ENCODE measurements around the gene PRDM10.
"Not testable (repeated sequence)": the region's sequence is repeated elsewhere in the genome, so short reads cannot be mapped to it uniquely, and the experiment has no call there.

Gene PRDM10

DNA sequence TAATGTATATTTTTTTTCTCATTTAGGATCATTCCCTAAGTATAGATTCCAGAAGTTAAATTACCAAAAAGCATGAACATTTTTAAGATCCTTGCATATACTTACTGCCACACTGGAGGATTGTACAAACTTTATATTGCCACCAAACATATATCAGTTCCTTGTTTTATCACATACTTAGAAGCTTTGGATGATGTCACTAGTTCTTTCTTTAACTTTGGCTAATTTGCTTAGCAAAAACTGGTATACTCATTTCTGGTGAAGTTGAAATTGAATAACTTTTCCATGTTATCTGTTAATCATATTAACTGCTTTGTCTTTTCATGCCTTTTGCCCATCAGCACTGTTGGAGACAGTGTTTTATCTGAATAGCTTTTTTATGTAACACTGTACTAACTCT is 31.6 kb upstream of the PRDM10 start:
- H3K4me2 ChIP-seq: no peak overlapping the region
- H3K4me1 ChIP-seq: no peaks in the 10 kb centered on the region
- H3K27ac ChIP-seq: no peak overlapping the region
- TF ChIP-seq Cebpa-rat (IDR thresholded peaks at IDR 0.05): no peak
- H3K4me3 ChIP-seq: no peak overlapping the region
- no peaks in the 10 kb centered on the region for H3K9me3 ChIP-seq
- no peaks in the 10 kb centered on the region for H4K20me1 ChIP-seq
- H3K9ac ChIP-seq: no peak overlapping the region
- no peaks in the 10 kb centered on the region for H3K27me3 ChIP-seq
- no peaks in the 10 kb centered on the region for H3K36me3 ChIP-seq

DNA sequence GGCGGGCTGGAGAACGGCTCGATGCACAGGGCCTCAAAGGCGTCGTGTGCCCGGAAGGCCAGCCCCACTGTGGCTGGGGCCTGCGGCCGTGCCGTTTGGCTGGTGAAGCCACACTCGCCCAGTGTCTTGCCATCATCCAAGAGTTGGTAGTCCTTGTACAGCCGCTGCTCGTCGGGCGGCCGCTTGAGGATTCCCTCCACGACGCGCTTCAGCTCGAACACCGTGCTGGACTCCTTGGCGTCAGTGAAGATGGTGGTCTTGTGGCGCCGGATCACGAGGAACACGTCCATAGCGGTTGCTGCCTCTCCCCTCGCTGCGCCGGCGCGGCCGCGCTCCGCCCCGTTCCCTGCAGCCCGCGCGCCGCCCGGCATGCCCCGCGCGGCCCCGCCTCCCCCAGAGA is 30.3 kb upstream of the PRDM10 start:
- H3K4me2 ChIP-seq: no peak overlapping the region
- no peaks in the 10 kb centered on the region for H3K27me3 ChIP-seq
- H3K27ac ChIP-seq: no peak overlapping the region
- no peaks in the 10 kb centered on the region for H3K4me1 ChIP-seq
- H3K36me3 ChIP-seq: no peaks in the 10 kb centered on the region
- no peak overlapping the region for H3K9ac ChIP-seq
- no peak for TF ChIP-seq Cebpa-rat (IDR thresholded peaks at IDR 0.05)
- no peak overlapping the region for H3K4me3 ChIP-seq
- H3K9me3 ChIP-seq: no peaks in the 10 kb centered on the region
- H4K20me1 ChIP-seq: no peaks in the 10 kb centered on the region

DNA sequence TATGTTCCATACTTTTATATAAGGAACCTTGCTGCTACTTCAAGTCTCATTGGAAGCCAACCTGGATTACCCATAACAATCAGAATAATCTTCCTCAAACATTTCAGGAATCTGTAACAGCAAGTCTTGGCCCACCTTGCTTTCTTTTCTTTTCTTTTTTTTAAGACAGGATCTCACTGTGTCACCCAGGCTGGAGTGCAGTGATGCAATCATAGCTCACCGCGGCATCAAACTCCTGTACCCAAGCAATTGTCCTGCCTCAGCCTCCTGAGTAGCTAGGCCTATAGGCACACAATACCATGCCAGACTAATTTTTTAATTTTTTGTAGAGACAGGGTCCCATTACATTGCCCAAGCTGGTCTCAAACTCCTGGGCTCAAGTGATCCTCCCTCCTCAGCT is 29.3 kb upstream of the PRDM10 start:
- no peak overlapping the region for H3K27ac ChIP-seq
- no peak overlapping the region for H3K4me3 ChIP-seq
- no peaks in the 10 kb centered on the region for H3K27me3 ChIP-seq
- no peaks in the 10 kb centered on the region for H3K9me3 ChIP-seq
- H3K36me3 ChIP-seq: no peaks in the 10 kb centered on the region
- no peak overlapping the region for H3K9ac ChIP-seq
- no peak for TF ChIP-seq Cebpa-rat (IDR thresholded peaks at IDR 0.05)
- no peak overlapping the region for H3K4me2 ChIP-seq
- no peaks in the 10 kb centered on the region for H4K20me1 ChIP-seq
- no peaks in the 10 kb centered on the region for H3K4me1 ChIP-seq

DNA sequence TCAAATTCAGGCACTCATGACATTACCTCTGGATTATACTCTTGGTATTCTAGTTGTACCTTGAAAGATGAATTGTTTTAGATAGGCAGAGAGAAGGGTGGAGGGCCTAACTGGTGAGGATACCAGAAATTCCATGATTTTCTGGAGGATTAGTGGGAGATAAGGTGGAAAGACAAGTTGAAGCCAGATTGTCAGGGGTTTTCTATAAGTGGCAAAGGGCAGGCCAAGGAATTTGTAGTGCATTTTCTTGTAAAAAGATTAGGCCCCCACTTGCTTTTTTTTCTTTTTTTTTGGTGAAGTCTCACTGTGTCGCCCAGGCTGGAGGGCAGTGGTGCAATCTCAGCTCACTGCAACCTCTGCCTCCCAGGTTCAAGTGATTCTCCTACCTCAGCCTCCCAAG is 28.4 kb upstream of the PRDM10 start:
- no peaks in the 10 kb centered on the region for H3K36me3 ChIP-seq
- no peaks in the 10 kb centered on the region for H4K20me1 ChIP-seq
- H3K27ac ChIP-seq: no peak overlapping the region
- no peaks in the 10 kb centered on the region for H3K27me3 ChIP-seq
- H3K9ac ChIP-seq: no peak overlapping the region
- no peak overlapping the region for H3K4me3 ChIP-seq
- no peaks in the 10 kb centered on the region for H3K4me1 ChIP-seq
- no peak overlapping the region for H3K4me2 ChIP-seq
- no peaks in the 10 kb centered on the region for H3K9me3 ChIP-seq
- no peak for TF ChIP-seq Cebpa-rat (IDR thresholded peaks at IDR 0.05)

DNA sequence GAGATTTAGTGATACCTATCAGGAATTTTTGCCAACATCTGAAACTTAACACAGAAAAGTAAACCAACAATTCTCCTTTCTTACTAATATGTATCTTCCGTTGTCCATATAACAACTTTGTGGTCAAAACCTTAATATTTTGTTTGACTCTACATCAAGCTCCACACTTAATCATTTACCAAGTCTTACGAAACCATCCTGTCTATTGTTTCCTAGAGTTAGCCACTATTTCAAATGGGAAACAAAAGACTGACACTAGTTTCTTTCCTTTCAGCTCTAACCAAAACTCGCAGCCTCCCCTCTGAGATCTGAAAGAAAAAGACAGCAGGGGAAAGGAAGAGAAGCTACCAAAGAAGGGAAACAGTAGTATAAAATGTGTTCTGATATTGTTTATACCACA is 26.5 kb upstream of the PRDM10 start:
- Histone ChIP-seq H3K9ac (no peak overlapping the region), H3K4me3 (no peak overlapping the region), H3K9me3 (no peaks in the 10 kb centered on the region), H4K20me1 (no peaks in the 10 kb centered on the region), H3K27ac (no peak overlapping the region), H3K36me3 (no peaks in the 10 kb centered on the region), H3K4me2 (no peak overlapping the region), H3K4me1 (peaks cover 6% of the 10 kb centered on the region), H3K27me3 (0 out of 2 replicates have a peak, but pooled peaks cover 3% of the 10 kb centered on the region)
- no peak for TF ChIP-seq Cebpa-rat (IDR thresholded peaks at IDR 0.05)

DNA sequence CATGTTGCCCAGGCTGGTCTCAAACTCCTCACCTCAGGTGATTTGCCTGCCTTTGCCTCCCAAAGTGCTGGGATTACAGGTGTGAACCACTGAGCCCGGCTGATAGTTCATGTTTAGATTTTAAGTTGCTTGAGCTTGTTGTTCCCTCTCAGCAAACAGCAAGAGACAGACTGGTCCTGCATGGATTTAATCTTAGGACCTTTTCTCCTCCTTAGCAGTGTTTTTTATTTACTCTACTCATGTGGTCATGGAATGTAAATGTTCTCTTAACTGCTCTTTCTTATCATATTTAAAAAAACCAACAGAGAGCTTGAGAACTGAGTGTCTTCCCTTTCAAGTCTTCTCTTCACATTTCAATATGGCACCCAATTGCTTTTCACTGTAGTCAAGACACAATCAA is 22.7 kb upstream of the PRDM10 start:
- peaks cover 27% of the 10 kb centered on the region for H3K4me1 ChIP-seq
- no peak for TF ChIP-seq Cebpa-rat (IDR thresholded peaks at IDR 0.05)
- H3K4me2 ChIP-seq: no peak overlapping the region
- H3K4me3 ChIP-seq: no peak overlapping the region
- peaks cover 9% of the 10 kb centered on the region for H4K20me1 ChIP-seq
- peaks cover 8% of the 10 kb centered on the region for H3K9me3 ChIP-seq
- no peak overlapping the region for H3K9ac ChIP-seq
- no peak overlapping the region for H3K27ac ChIP-seq
- 0 out of 2 replicates have a peak, but pooled peaks cover 3% of the 10 kb centered on the region for H3K27me3 ChIP-seq
- no peaks in the 10 kb centered on the region for H3K36me3 ChIP-seq

DNA sequence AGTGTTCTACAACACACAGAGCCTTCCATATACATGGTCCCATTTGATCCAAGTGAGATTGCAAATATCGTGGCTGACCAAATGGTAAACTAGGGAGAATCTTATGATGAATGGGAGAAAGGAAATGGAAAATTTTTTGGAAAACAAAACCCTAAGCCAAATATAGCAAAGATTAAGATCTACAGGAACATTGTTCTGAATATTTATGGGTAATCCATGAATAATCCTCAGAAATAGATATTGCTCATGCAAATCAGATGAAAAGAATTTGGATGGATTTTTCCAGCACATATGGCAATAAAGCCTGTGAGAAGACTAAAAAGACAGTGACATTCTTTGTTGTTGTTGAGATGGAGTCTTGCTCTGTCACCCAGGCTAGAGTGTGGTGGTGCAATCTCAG is 21.7 kb upstream of the PRDM10 start:
- Histone ChIP-seq H3K9me3 (peaks cover 8% of the 10 kb centered on the region), H4K20me1 (peaks cover 9% of the 10 kb centered on the region), H3K4me2 (peak overlapping the region; percentile 73; the same call in 1 of the 2 replicates), H3K4me1 (peaks cover 32% of the 10 kb centered on the region), H3K36me3 (no peaks in the 10 kb centered on the region), H3K4me3 (no peak overlapping the region), H3K9ac (no peak overlapping the region), H3K27ac (no peak overlapping the region), H3K27me3 (0 out of 2 replicates have a peak, but pooled peaks cover 3% of the 10 kb centered on the region)
- no peak for TF ChIP-seq Cebpa-rat (IDR thresholded peaks at IDR 0.05)

DNA sequence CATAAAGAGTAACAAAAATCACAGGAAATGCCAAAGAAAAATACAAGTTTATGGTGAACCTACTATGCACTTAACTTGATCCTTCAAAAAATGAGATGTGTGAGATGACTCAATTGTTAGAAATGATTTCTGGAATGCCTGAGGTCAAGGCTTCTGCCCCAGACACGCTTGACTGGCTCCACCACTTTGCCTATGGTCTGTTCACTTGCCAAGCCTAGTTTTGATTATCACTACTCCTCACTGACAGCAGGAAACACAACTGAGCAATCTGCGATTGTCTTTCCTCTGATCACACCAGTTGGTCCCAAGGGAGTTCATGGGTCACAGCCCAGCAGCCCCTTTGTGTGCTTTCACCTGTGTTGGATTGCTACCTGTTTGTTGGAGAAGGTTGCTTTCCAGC is 20.6 kb upstream of the PRDM10 start:
- H3K9me3 ChIP-seq: peaks cover 8% of the 10 kb centered on the region
- 0 out of 2 replicates have a peak, but pooled peaks cover 3% of the 10 kb centered on the region for H3K27me3 ChIP-seq
- TF ChIP-seq Cebpa-rat (IDR thresholded peaks at IDR 0.05): no peak
- peaks cover 9% of the 10 kb centered on the region for H4K20me1 ChIP-seq
- no peaks in the 10 kb centered on the region for H3K36me3 ChIP-seq
- no peak overlapping the region for H3K4me3 ChIP-seq
- peak overlapping the region; percentile 73 for H3K4me2 ChIP-seq
- H3K27ac ChIP-seq: no peak overlapping the region
- H3K9ac ChIP-seq: no peak overlapping the region
- H3K4me1 ChIP-seq: peaks cover 39% of the 10 kb centered on the region

DNA sequence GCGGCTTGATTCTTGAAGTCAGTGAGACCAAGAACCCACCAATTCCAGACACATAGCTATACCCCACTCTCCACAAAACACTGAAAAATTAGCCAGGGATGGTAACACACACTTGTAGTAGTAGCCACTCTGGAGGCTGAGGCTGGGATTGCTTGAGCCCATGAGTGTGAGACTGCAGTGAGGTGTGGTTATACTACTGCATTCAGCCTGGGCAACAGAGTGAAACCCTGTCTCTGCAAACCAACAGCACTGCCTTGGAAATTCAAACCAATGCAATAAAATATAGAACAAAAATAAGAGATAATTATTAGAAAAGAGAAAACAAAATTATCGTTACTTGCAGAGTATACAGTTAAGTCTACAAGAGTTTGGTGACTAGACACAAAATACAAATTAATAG is 20.2 kb upstream of the PRDM10 start:
- Histone ChIP-seq H3K27ac (no peak overlapping the region), H3K4me2 (peak overlapping the region; percentile 73), H4K20me1 (peaks cover 9% of the 10 kb centered on the region), H3K4me1 (peaks cover 39% of the 10 kb centered on the region), H3K36me3 (no peaks in the 10 kb centered on the region), H3K4me3 (no peak overlapping the region), H3K27me3 (0 out of 2 replicates have a peak, but pooled peaks cover 3% of the 10 kb centered on the region), H3K9me3 (peaks cover 8% of the 10 kb centered on the region), H3K9ac (no peak overlapping the region)
- no peak for TF ChIP-seq Cebpa-rat (IDR thresholded peaks at IDR 0.05)

DNA sequence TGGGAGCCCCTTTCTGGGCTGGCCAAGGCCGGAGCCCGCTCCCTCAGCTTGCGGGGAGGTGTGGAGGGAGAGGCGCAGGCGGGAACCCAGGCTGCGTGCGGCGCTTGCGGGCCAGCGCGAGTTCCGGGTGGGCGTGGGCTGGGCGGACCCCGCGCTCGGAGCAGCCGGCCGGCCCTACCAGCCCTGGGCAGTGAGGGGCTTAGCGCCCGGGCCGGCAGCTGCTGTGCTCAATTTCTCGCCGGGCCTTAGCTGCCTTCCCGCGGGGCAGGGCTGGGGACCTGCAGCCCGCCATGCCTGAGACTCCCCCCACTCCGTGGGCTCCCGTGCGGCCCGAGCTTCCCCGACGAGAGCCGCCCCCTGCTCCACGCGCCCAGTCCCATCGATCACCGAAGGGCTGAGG is 19.0 kb upstream of the PRDM10 start:
- H3K9ac ChIP-seq, H3K27ac ChIP-seq: not testable (repeated sequence)

DNA sequence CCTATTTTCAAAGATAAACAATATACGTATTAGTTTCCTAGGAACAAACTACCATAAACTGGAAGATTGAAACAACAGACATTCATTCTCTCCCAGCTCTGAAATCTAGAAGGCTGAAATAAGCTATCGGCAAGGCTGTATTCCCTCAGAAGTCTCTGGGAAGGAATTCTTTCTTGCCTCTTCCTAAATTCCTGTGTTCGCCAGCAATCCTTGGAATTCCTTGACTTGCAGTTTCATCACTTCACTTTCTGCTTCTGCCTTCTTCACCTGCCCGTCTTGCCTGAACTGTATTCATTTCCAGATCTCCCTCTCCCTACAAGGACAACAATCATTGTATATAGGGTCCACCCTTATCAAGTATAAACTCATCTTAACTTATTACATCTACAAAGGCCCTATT is 17.7 kb upstream of the PRDM10 start:
- Histone ChIP-seq H3K9me3 (peaks cover 18% of the 10 kb centered on the region), H3K36me3 (no peaks in the 10 kb centered on the region), H3K4me3 (no peak overlapping the region), H3K27ac (no peak overlapping the region), H3K9ac (no peak overlapping the region), H3K4me1 (peaks cover 39% of the 10 kb centered on the region), H3K27me3 (0 out of 2 replicates have a peak, but pooled peaks cover 3% of the 10 kb centered on the region), H3K4me2 (no peak overlapping the region), H4K20me1 (peaks cover 9% of the 10 kb centered on the region)
- no peak for TF ChIP-seq Cebpa-rat (IDR thresholded peaks at IDR 0.05)

More for the DNA sequence above, 19.0 kb upstream of the PRDM10 start:
- H3K36me3 ChIP-seq, H4K20me1 ChIP-seq, H3K4me3 ChIP-seq, H3K27me3 ChIP-seq, H3K4me2 ChIP-seq, H3K9me3 ChIP-seq: not testable (repeated sequence)
- peaks cover 39% of the 10 kb centered on the region for H3K4me1 ChIP-seq

DNA sequence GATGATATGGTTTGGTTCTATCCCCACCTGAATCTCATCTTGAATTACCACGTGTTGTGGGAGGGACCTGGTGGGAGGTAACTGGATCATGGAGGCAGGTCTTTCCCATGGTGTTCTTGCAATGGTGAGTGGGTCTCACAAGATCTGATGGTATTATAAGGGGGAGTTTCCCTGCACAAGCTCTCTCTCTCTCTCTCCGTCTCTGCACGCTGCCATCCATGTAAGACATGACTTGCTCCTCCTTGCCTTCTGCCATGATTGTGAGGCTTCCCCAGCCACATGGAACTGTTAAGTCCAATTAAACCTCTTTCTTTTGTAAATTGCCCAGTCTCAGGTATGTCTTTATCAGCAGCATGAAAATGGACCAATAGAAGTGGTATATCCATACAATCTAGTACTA is 13.2 kb upstream of the PRDM10 start:
- H3K36me3 ChIP-seq, H3K4me2 ChIP-seq, H4K20me1 ChIP-seq, H3K27ac ChIP-seq, H3K4me3 ChIP-seq, H3K9ac ChIP-seq, H3K27me3 ChIP-seq: not testable (repeated sequence)
- peaks cover 10% of the 10 kb centered on the region for H3K9me3 ChIP-seq
- peaks cover 12% of the 10 kb centered on the region for H3K4me1 ChIP-seq

All from BLaER1 (cell line).